Thoracic aorta (tissue), 2 donors: ENCODE data around the gene LRP2. TPM values are rescaled to one million over a fixed set of nuclear protein-coding genes. Genes with fewer than 3 reads are reported as not detected.

Experiments used
- ATAC-seq: fragments of 150-250 bp; one replicate; pipeline ENCODE4 v1.8.0; 2017; ENCODE audit warnings: low read depth; ENCODE audit not compliant: insufficient number of reproducible peaks, low FRiP score
- DNase-seq: peaks from one replicate; pipeline ENCODE4 v3.0.0-alpha.2; 2020; ENCODE audit warnings: low spot score
- H3K27ac ChIP-seq, 2 donors: fragments of 200-600 bp; sonication (generic); 1 replicate in 1 of 2; 2 replicates in 1 of 2; pipeline ENCODE4 v1.5.1; 2016; ENCODE audit warnings: mild to moderate bottlenecking in 2 of 2, moderate library complexity in 2 of 2
- H3K27me3 ChIP-seq: fragments of 200-600 bp; sonication (generic); replicated peaks from 2 replicates; pipeline ENCODE4 v1.6.0; 2016; ENCODE audit warnings: mild to moderate bottlenecking; ENCODE audit not compliant: insufficient read depth
- H3K36me3 ChIP-seq: fragments of 200-600 bp; sonication (generic); one replicate; pipeline ENCODE4 v1.5.1; 2016
- H3K4me1 ChIP-seq, 2 donors: fragments of 200-600 bp; sonication (generic); 1 replicate in 1 of 2; 2 replicates in 1 of 2; pipeline versions ENCODE4 v1.5.1 to v1.6.0; 2016; ENCODE audit warnings: low read depth in 2 of 2, mild to moderate bottlenecking in 1 of 2; ENCODE audit not compliant: control insufficient read depth in 1 of 2
- H3K4me3 ChIP-seq: fragments of 200-600 bp; sonication (generic); 2 replicates; pipeline ENCODE4 v1.5.1; 2016; ENCODE audit warnings: mild to moderate bottlenecking
- H3K9me3 ChIP-seq: fragments of 200-600 bp; sonication (generic); 2 replicates; pipeline ENCODE4 v1.5.1; 2016
- total RNA-seq, 2 donors: library from RNA; depleted of rRNA; stranded (reverse); fragments of >200 nt; gene quantifications; one replicate each; pipeline versions ENCODE4 v1.1.0 to v1.2.3, GENCODE V29; 2016
- TF ChIP-seq, protein P1 (sequence below): fragments of 200-600 bp; sonication (generic); IDR thresholded peaks from one replicate; pipeline ENCODE4 v1.5.1; 2019; ENCODE audit warnings: antibody characterized with exemption

The LRP2 gene
- total RNA-seq, 2 donors from 2014 or later: 0.07 to 0.14 TPM

DNA sequence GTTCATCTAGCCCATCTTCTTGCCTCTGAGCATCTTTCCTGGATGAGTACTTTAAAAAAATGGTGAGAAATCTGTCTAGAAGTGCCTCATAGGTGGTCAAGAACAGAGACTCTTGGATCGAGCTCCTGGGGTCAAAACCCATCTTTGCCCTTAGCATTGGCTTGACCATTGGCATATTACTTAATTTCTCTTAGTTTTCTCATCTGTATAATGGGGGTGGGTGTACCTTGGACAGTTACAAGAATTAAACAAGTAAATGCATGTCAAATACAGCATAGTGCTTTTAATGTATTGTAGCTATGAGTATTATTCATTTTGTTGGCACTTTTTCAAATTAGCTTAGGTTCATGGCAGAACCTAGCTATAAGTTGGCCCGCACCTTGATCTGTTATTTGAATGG is 256.2 kb downstream of the LRP2 start:
- H3K27ac ChIP-seq: no peak overlapping the region
- H3K36me3 ChIP-seq: no peaks in the 10 kb centered on the region
- DNase-seq: no peak
- TF ChIP-seq, protein P1, sequence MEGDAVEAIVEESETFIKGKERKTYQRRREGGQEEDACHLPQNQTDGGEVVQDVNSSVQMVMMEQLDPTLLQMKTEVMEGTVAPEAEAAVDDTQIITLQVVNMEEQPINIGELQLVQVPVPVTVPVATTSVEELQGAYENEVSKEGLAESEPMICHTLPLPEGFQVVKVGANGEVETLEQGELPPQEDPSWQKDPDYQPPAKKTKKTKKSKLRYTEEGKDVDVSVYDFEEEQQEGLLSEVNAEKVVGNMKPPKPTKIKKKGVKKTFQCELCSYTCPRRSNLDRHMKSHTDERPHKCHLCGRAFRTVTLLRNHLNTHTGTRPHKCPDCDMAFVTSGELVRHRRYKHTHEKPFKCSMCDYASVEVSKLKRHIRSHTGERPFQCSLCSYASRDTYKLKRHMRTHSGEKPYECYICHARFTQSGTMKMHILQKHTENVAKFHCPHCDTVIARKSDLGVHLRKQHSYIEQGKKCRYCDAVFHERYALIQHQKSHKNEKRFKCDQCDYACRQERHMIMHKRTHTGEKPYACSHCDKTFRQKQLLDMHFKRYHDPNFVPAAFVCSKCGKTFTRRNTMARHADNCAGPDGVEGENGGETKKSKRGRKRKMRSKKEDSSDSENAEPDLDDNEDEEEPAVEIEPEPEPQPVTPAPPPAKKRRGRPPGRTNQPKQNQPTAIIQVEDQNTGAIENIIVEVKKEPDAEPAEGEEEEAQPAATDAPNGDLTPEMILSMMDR: no peak
- no peaks in the 10 kb centered on the region for H3K9me3 ChIP-seq
- no peaks in the 10 kb centered on the region for H3K4me1 ChIP-seq
- H3K4me3 ChIP-seq: no peak overlapping the region
- H3K27me3 ChIP-seq: no peaks in the 10 kb centered on the region
- ATAC-seq: no peak

DNA sequence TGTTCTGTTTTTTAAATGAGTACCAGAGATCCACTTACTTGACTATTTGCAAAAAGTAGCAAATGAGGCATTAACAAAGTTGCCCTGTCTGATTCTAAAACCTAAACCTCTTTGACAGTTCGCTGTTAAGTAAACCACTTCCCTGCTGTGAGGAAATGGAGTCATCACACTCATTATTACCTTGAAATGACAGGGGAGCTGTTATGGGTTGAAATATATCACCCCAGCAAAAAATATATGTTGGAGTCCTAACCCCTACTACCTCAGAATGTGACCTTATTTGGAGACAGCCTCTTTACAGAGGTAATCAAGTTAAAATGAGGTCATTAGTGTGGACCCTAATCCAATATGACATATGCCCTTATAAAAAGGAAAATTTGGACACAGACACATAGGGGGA is 256.9 kb downstream of the LRP2 start:
- no peak for ATAC-seq
- TF ChIP-seq, protein P1: no peak
- H3K36me3 ChIP-seq: no peaks in the 10 kb centered on the region
- H3K4me3 ChIP-seq: no peak overlapping the region
- H3K27ac ChIP-seq: no peak overlapping the region
- DNase-seq: no peak
- H3K27me3 ChIP-seq: no peaks in the 10 kb centered on the region
- H3K9me3 ChIP-seq: no peaks in the 10 kb centered on the region
- H3K4me1 ChIP-seq: no peaks in the 10 kb centered on the region

DNA sequence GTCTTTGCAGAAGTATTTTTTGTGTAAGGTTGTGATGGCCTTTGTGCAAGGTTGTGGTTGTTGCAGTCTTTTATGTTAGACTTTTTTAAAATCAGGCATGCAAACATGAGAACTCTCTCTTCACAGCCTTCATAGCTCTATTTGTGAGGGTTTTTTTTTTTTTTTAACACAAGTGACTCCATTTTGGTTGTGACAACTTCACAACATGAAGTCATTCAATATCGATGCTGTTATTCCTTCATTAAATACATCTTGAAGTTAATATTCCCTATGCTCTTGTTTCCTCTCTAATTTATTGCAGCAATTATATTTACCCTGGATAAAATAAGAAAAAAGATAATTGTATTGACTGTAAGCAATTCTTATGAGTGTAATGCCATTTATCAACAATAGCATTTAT is 257.5 kb downstream of the LRP2 start:
- no peak for ATAC-seq
- Histone ChIP-seq H3K9me3 (no peaks in the 10 kb centered on the region), H3K4me3 (no peak overlapping the region), H3K36me3 (no peaks in the 10 kb centered on the region), H3K27me3 (no peaks in the 10 kb centered on the region), H3K4me1 (no peaks in the 10 kb centered on the region), H3K27ac (no peak overlapping the region)
- TF ChIP-seq, protein P1: no peak
- no peak for DNase-seq

DNA sequence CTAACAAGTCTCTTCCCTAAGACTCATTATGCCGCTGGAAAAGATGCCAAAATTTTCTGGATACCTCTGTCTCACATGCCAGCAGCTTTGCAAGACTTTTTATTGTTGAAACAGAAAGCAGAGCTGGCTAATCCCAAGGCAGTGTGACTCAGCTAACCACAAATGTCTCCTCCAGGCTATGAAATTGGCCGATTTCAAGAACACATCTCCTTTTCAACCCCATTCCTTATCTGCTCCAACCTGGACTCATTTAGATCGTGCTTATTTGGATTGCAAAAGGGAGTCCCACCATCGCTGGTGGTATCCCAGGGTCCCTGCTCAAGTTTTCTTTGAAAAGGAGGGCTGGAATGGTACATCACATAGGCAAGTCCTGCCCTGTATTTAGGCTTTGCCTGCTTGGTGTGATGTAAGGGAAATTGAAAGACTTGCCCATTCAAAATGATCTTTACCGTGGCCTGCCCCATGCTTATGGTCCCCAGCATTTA is 266.7 kb downstream of the LRP2 start:
- Histone ChIP-seq H3K36me3 (no peaks in the 10 kb centered on the region), H3K9me3 (no peaks in the 10 kb centered on the region), H3K27me3 (no peaks in the 10 kb centered on the region), H3K27ac (no peak overlapping the region), H3K4me3 (no peak overlapping the region), H3K4me1 (peaks cover 0 to 5% of the 10 kb centered on the region in 2 donors)
- ATAC-seq: no peak
- DNase-seq: no peak
- TF ChIP-seq, protein P1: no peak

DNA sequence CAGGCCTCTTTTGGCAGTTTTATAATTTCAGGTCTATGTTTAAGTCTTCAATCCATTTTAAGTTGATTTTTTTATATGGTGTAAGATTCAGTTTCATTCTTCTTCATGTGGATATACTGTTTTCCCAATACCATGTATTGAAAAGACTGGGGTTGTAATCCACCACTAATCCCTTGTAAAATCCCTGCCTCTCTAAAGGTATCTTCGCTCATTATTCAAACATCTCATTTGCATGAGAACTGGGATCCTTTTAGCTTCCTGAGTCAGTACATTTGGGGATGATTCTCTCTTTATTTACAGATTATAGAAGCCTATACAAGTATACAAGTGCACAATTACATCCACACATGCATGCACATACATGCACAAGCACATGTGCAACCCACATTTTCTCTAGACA is 267.7 kb downstream of the LRP2 start:
- DNase-seq: no peak
- Histone ChIP-seq H3K36me3 (no peaks in the 10 kb centered on the region), H3K4me1 (peaks cover 0 to 5% of the 10 kb centered on the region in 2 donors), H3K4me3 (no peak overlapping the region), H3K9me3 (no peaks in the 10 kb centered on the region), H3K27ac (no peak overlapping the region), H3K27me3 (no peaks in the 10 kb centered on the region)
- TF ChIP-seq, protein P1: no peak
- no peak for ATAC-seq
